Ectodermal cell (in vitro differentiated cells): ENCODE data around the gene EVI5.

ENCODE experiments used
- H3K27ac ChIP-seq: 2 replicates; pipeline ENCODE4 v1.7.0; 2013; ENCODE audit warnings: mild to moderate bottlenecking, low read depth, low read length; ENCODE audit not compliant: insufficient read depth, poor library complexity, severe bottlenecking
- H3K27me3 ChIP-seq: 2 replicates; pipeline ENCODE4 v1.7.0; 2013; ENCODE audit warnings: mild to moderate bottlenecking, low read length; ENCODE audit not compliant: insufficient read depth, control insufficient read depth, poor library complexity, severe bottlenecking
- H3K36me3 ChIP-seq: one replicate; pipeline ENCODE4 v1.7.0; 2013; ENCODE audit warnings: low read length; ENCODE audit not compliant: control insufficient read depth, insufficient read depth
- H3K4me1 ChIP-seq: one replicate; pipeline ENCODE4 v1.7.0; 2013; ENCODE audit warnings: low read length; ENCODE audit not compliant: control insufficient read depth, insufficient read depth
- H3K4me3 ChIP-seq: 2 replicates; pipeline ENCODE4 v1.7.0; 2013; ENCODE audit warnings: low read depth, low read length, control low read depth; ENCODE audit not compliant: insufficient read depth
- H3K9me3 ChIP-seq: 2 replicates; pipeline ENCODE4 v1.7.0; 2013; ENCODE audit warnings: mild to moderate bottlenecking, low read length, moderate library complexity; ENCODE audit not compliant: control insufficient read depth
- WGBS, 2 experiments: methylation state at CpG; one replicate each; pipeline ENCODE4 v1.1.7; 2013; ENCODE audit warnings: missing lambda C conversion rate in 2 of 2; 5-methylcytosine and 5-hydroxymethylcytosine counted together

Gene EVI5

DNA sequence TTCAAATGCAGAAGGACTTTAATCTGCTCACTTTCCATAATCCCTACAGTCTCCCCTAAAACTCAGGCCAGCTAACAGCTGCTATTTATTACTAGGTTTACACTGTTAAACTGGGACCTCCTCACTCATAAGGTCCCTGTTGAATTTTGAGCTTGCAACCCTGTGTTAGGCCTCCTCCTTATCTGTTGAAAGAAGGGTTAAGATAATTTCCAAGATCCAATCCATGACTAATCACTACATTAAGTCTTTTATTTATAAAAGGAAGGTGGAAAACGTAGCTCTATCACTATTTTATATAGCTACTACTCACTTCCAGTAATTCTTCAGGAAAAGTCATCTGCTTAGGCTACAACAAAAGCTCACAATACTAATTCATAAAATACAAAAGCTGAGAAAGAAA lies 79.5 kb downstream of the EVI5 start:
- 78 to 80% methylated on average over 1 of the region's 1 CpG for WGBS, 2 experiments
- no peak overlapping the region for H3K4me3 ChIP-seq
- no peak overlapping the region for H3K27ac ChIP-seq
- H3K36me3 ChIP-seq, result no peaks in the 10 kb centered on the region
- H3K27me3 ChIP-seq, result no peaks in the 10 kb centered on the region
- no peaks in the 10 kb centered on the region for H3K9me3 ChIP-seq
- H3K4me1 ChIP-seq, result no peaks in the 10 kb centered on the region

DNA sequence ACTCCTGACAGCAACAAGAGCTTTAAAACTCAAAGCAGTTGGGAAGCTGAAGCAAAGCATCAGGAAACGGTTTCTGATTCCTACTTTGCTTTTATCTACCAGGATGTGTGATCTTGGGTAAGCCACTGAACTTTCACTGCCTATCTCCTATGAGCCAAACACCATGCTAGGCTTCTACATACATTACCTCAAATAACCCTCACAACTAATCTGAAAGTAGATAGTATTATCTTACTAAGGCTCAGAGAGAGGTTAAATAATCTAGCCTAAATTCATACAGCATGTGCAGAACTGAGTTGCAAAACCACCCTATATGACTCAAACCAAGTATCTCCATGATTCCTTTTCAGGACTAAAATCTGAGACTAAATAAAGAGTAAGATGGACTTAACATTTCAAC lies 83.8 kb downstream of the EVI5 start:
- H3K4me1 ChIP-seq, result no peaks in the 10 kb centered on the region
- no peak overlapping the region for H3K4me3 ChIP-seq
- H3K36me3 ChIP-seq, result no peaks in the 10 kb centered on the region
- H3K27me3 ChIP-seq, result no peaks in the 10 kb centered on the region
- no peak overlapping the region for H3K27ac ChIP-seq
- 88 to 94% methylated on average over 1 of the region's 1 CpG for WGBS, 2 experiments
- no peaks in the 10 kb centered on the region for H3K9me3 ChIP-seq

- H3K27me3 ChIP-seq, result no peaks in the 10 kb centered on the region
- no peaks in the 10 kb centered on the region for H3K9me3 ChIP-seq
- H3K36me3 ChIP-seq, result no peaks in the 10 kb centered on the region
- no peaks in the 10 kb centered on the region for H3K4me1 ChIP-seq
- 92 to 94% methylated on average over 3 of the region's 3 CpGs for WGBS, 2 experiments
- H3K4me3 ChIP-seq, result no peak overlapping the region
- no peak overlapping the region for H3K27ac ChIP-seq
These were observed 86.0 kb downstream of the EVI5 start for GRCh38 chr1:92698932-92699331.

DNA sequence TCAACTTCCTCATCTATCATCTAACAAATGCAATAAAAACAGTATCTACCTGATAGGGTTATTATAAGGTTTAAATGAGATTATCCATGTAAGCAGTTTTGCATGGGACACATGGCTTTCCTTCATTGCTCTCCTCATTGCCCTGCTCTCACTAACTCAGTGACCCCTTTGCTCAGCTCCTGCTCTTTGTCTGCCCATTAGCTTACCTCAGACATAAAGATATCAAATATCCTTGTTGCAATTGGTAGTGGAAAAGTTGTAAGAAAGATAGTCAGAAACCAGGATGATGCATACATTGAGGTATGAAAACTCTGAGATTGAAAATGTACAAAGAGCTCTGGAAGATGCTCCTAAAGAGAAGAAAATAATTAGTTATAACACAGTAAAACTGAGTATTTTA lies 89.8 kb downstream of the EVI5 start:
- Histone ChIP-seq H3K27ac (no peak overlapping the region), H3K27me3 (no peaks in the 10 kb centered on the region), H3K36me3 (no peaks in the 10 kb centered on the region), H3K4me1 (no peaks in the 10 kb centered on the region), H3K9me3 (no peaks in the 10 kb centered on the region), H3K4me3 (no peak overlapping the region)

GRCh38 chr1:92691925-92692324 lies 93.0 kb downstream of the EVI5 start:
- Histone ChIP-seq H3K36me3 (no peaks in the 10 kb centered on the region), H3K9me3 (no peaks in the 10 kb centered on the region), H3K4me1 (no peaks in the 10 kb centered on the region), H3K27ac (no peak overlapping the region), H3K27me3 (no peaks in the 10 kb centered on the region), H3K4me3 (no peak overlapping the region)
- 97 to 100% methylated on average over 1 of the region's 1 CpG for WGBS, 2 experiments

GRCh38 chr1:92690212-92690906 lies 94.5 kb downstream of the EVI5 start:
- H3K27me3 ChIP-seq, result no peaks in the 10 kb centered on the region
- H3K36me3 ChIP-seq, result no peaks in the 10 kb centered on the region
- WGBS, 2 experiments, result 89 to 93% methylated on average over 3 of the region's 3 CpGs

DNA sequence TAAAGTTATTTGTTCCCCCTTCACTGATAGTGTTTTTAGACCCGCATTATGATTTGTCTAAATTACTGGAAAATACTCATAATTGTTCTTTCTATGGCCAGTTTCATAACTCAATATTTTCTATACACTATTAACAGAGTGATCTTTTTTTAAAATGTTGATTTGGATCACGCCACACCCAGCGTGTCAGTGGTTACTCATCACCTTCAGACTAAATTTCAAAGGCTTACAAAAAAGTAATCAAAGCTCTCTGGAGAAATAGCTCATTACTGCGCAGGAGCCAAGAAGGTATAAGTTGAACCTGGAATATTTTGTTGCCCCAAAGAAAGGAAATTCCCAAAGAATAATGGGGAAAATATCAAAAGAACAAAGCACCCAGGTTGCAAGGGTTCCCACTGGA lies 104.9 kb downstream of the EVI5 start:
- 89 to 98% methylated on average over 1 to 4 of the region's 4 CpGs for WGBS, 2 experiments
- Histone ChIP-seq H3K27ac (no peak overlapping the region), H3K4me1 (no peaks in the 10 kb centered on the region), H3K36me3 (no peaks in the 10 kb centered on the region), H3K27me3 (no peaks in the 10 kb centered on the region), H3K9me3 (no peaks in the 10 kb centered on the region), H3K4me3 (no peak overlapping the region)

More at GRCh38 chr1:92690212-92690906, 94.5 kb downstream of the EVI5 start:
- Histone ChIP-seq H3K4me1 (no peaks in the 10 kb centered on the region), H3K4me3 (no peak overlapping the region), H3K27ac (no peak overlapping the region), H3K9me3 (no peaks in the 10 kb centered on the region)

GRCh38 chr1:92663775-92664174 lies 121.1 kb downstream of the EVI5 start:
- WGBS, 2 experiments, result 94 to 95% methylated on average over 5 of the region's 5 CpGs

GRCh38 chr1:92662048-92662447 lies 122.9 kb downstream of the EVI5 start:
- 87 to 100% methylated on average over 2 to 3 of the region's 3 CpGs for WGBS, 2 experiments
- Histone ChIP-seq H3K36me3 (no peaks in the 10 kb centered on the region), H3K9me3 (no peaks in the 10 kb centered on the region), H3K4me3 (no peak overlapping the region), H3K4me1 (no peaks in the 10 kb centered on the region), H3K27me3 (no peaks in the 10 kb centered on the region), H3K27ac (no peak overlapping the region)

More at GRCh38 chr1:92663775-92664174, 121.1 kb downstream of the EVI5 start:
- no peak overlapping the region for H3K27ac ChIP-seq
- no peaks in the 10 kb centered on the region for H3K36me3 ChIP-seq
- no peaks in the 10 kb centered on the region for H3K9me3 ChIP-seq
- H3K4me3 ChIP-seq, result no peak overlapping the region
- no peaks in the 10 kb centered on the region for H3K27me3 ChIP-seq
- H3K4me1 ChIP-seq, result no peaks in the 10 kb centered on the region

DNA sequence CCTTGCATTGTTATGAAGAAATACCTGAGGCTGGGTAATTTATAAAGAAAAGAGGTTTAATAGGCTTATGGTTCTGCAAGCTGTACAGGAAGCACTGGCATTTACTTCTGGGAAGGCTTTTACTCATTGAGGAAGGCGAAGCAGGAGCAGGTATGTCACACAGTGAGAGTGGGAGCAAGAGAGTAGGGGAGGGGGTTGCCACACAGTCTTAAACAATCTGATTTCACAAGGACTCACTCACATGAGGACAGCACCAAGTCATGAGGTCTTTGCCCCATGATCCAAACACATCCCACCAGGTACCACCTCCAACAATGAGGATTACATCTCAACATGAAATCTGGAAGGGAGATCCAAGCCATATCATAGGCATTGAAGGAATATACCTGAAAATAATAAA lies 127.2 kb downstream of the EVI5 start:
- Histone ChIP-seq H3K36me3 (no peaks in the 10 kb centered on the region), H3K9me3 (peaks cover 5% of the 10 kb centered on the region), H3K4me1 (no peaks in the 10 kb centered on the region), H3K27ac (no peak overlapping the region), H3K27me3 (no peaks in the 10 kb centered on the region), H3K4me3 (no peak overlapping the region)
- WGBS, 2 experiments, result 94 to 100% methylated on average over 1 of the region's 1 CpG
